Esophagus squamous epithelium (tissue), 4 donors: Measurements from ENCODE around the gene MS4A10.

Experiments used
- POLR2A ChIP-seq, 4 donors: fragments of 450-650 bp; IDR thresholded peaks; one replicate each; pipeline ENCODE4 v1.6.1; 2017; ENCODE audit warnings: antibody characterized with exemption in 4 of 4, mild to moderate bottlenecking in 4 of 4, moderate library complexity in 3 of 4
- TF ChIP-seq, protein P1 (sequence below), 6 experiments: fragments of 450-650 bp in 4 of 6; fragments of 200-600 bp in 2 of 6; sonication (generic) in 2 of 6; IDR thresholded peaks; one replicate each; pipeline ENCODE4 v1.5.1; 2016 to 2019; ENCODE audit warnings: antibody characterized with exemption in 6 of 6, mild to moderate bottlenecking in 4 of 6, moderate library complexity in 4 of 6

GRCh38 chr11:60771146-60771545 is 14.0 kb upstream of the MS4A10 start:
- TF ChIP-seq, protein P1, sequence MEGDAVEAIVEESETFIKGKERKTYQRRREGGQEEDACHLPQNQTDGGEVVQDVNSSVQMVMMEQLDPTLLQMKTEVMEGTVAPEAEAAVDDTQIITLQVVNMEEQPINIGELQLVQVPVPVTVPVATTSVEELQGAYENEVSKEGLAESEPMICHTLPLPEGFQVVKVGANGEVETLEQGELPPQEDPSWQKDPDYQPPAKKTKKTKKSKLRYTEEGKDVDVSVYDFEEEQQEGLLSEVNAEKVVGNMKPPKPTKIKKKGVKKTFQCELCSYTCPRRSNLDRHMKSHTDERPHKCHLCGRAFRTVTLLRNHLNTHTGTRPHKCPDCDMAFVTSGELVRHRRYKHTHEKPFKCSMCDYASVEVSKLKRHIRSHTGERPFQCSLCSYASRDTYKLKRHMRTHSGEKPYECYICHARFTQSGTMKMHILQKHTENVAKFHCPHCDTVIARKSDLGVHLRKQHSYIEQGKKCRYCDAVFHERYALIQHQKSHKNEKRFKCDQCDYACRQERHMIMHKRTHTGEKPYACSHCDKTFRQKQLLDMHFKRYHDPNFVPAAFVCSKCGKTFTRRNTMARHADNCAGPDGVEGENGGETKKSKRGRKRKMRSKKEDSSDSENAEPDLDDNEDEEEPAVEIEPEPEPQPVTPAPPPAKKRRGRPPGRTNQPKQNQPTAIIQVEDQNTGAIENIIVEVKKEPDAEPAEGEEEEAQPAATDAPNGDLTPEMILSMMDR (IDR thresholded peaks at IDR 0.05): no peak
- no peak for TF ChIP-seq POLR2A (IDR thresholded peaks at IDR 0.05)
